Activated effector memory CD4-positive, alpha-beta T cell treated with Interleukin-2 at 50 U/mL for 16 hours (primary cell): ENCODE data around the gene COA8.

Source experiments
- DNase-seq: peaks from one replicate; pipeline ENCODE4 v3.0.0-alpha.2; 2020

The COA8 gene

GRCh38 chr14:103526247-103526913, 36.4 kb upstream of the COA8 start:
- no peak for DNase-seq

DNA sequence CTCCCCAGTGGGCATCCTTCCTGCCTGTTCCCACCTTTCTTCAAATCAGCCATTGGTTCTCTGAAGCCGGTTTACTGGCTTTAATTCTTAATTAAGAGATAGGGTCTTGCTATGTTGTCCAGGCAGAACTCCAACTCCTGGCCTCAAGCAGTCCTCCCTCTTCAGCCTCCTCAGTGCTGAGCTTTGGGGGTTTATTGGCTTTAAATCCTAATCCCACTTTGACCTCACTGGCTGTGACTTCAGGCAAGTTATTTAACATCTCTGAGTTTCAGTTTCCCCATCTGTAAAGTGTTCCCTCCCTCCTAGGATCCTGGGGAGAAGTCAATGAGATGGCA, 35.9 kb upstream of the COA8 start:
- no peak for DNase-seq

DNA sequence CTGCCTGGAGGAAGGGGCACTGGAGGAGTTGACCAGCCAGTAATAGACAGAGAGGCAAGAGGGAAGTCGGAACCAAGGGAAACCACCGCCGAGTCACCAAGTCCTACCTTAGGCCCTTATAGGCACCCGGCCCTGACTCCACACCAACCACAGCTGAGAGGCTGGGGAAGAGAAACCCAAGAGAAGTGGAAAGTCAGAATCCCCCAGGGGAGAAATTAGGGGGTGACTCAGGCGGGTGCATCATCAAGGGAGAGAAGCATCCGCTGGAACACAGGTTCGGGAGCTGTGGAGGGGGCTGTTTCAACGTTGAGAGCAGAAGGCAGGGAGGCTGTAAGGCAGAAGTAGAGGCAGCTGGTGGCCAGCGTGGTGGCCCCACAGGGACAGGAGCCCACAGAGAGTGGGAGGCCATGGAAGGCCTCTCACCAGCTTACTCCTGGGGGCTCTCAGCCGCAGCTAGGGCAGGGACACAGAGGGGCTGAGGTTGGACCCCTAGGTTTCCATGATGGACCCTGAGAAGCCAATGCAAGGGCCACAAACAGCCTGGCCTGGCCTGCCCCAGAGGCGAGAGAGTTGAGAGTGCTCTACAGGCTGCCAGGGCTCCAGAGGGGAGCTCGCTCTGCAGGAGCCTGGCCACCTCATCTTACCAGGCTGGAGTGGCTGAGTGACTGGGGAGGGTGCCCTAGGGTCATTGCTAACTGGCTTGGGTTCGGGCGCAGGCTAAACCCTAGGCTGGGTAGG, 35.2 kb upstream of the COA8 start:
- no peak for DNase-seq

GRCh38 chr14:103528146-103528586, 34.6 kb upstream of the COA8 start:
- no peak for DNase-seq

- peak; percentile 75 for DNase-seq
Measured at GRCh38 chr14:103528587-103529382, 34.0 kb upstream of the COA8 start, which contains the start of gene TRMT61A. Gene TRMT61A, plus strand, starts transcription at chr14:103529196. Its CDS starts 783 bp downstream, at chr14:103529979.

DNA sequence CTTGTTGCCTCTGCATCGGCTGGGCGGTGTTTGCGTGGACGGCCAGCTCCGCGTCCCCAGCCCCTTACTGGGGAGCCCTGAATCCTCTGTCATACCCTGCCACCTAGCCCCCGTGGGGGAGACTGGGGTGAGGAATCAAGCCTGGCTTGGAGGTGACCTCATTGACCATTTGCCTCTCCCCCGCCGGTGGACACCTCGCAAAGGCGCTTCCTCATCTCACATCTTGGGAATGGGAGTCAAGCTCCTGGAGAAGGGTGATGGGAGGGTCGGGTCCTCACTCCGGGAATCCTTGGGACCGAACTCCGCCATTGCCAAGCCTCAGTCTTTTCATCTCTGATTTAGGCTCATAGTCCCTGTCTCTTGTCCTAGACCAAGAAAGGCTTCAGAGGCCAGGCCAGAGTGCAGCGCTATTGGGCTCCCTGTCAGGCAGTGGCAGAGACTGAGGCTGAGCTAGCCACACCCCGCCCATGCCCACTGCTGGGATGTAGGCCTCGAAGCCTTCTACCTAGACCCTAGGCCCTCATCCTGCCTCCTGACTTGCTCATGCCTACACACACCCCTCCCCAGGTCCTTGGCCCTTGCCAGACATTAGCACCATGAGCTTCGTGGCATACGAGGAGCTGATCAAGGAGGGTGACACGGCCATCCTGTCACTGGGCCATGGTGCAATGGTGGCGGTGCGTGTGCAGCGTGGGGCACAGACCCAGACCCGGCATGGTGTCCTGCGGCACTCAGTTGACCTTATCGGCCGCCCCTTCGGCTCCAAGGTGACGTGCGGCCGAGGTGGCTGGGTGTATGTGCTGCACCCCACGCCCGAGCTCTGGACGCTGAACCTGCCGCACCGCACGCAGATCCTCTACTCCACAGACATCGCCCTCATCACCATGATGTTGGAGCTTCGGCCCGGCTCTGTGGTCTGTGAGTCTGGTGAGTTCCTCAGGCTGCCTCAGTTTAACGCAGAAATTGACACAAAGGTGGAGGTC, 33.1 kb upstream of the COA8 start:
- DNase-seq, result no peak

DNA sequence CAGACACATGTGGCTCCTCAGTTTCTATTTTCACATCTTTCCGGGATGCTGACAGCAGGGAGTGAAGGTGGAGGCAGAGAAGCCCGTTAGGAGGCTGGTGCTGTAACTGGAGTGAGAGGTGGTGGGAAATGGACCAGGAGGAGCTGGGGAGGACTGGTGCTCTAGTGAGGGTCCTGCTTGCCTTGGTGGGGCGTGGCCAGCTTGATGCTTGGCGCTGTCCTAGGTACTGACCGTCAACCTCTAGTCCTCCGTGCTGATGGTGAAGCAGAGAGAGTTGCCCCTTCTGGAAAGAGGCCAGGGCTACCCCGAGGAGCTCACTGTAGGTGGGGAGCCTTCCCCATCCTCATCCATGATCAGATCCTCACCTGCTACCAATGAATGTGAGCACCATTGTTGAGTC, 32.4 kb upstream of the COA8 start:
- no peak for DNase-seq

DNA sequence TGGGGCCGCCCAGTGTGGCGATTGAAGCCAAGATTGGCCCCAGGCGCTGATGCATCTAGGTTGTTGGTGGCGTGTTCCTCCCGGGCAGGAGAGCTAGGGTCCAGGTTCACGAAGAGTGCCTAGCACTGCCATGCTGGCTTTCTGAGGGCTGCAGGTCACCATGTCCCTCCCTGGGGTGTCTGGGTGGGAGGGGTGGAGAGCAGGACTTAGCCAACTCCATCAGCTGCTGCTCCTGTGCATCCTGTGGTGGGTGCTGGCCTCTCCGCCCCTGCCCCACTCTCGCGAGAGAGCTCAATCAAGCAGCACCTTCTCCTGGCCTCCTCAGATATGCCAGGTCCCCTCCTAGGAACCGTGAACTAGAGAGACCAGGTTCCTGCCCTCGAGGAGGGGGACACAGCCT, 31.9 kb upstream of the COA8 start:
- DNase-seq, result no peak

GRCh38 chr14:103531421-103532215, 31.1 kb upstream of the COA8 start:
- no peak for DNase-seq

- DNase-seq, result no peak
Measured at GRCh38 chr14:103532216-103533136, 30.3 kb upstream of the COA8 start.

DNA sequence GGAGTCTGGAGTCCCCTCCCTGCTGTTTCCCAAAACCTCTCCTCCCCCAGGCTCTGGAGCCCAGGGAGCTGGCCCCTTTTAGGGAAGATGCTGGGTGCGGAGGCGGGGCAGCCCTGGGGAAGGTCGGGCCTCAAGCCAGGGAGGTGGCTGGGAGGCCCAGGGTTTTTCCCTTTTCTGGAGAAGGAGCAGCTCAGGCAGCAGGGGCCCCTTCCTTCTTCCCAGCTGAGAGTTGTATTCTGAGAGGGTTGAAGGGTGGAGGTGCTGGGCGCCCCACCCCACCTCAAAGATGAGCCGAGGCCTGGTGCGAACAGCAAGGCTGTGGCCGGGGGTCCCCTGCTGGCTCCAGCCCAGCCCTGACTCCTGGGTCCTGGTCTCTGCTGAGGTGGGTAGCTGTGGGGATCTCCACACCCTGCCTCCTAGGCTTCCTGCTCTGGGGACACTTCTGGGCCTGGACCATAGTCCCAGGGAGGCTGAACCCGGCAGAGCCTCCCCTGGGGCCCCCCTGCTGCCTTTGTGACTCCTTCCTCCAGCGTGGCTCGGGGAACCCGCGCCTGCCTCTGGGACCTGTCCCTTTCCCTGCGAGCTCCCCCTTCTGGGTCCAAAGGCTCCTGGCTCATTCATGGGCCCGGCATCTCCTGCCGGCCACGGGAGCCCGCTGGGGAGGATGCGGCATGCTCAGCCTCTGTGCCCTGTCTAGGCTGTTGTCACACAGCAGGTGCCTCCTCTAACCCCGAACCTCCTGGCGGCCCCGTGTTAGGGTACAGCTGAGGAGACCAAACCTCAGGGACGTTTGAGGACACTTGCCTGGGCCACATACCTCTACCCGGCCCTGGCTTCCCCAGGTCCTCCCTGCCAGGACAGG, 29.4 kb upstream of the COA8 start:
- no peak for DNase-seq

DNA sequence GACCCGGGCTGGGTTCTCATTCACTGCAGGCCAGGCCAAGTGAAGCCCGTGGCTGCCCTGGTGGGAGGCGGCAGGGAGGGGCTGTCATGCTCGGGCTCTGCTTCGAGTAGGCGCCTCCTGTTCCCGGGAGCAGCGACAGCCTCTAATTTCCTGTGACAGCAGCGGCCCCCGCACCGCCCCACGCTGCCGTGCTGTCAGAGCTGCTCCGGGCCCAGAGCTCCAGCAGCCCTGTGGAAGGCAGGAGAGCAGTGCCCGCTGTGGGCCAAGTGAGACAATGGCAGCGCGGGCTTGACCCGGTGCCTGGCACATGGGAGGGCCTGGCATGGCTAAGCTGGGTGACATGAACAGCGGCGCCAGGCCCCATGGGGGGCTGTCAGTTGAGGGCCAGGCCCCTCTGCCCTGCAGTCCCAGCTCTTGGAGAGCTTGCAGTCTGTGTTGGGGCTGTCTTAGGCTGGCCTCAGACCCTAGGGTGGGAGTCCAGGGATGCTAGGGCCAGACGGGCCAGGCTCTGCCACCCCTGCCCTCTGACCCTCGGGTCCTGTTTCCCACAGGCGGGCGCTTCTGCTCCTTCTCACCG, 28.7 kb upstream of the COA8 start:
- DNase-seq, result no peak

DNA sequence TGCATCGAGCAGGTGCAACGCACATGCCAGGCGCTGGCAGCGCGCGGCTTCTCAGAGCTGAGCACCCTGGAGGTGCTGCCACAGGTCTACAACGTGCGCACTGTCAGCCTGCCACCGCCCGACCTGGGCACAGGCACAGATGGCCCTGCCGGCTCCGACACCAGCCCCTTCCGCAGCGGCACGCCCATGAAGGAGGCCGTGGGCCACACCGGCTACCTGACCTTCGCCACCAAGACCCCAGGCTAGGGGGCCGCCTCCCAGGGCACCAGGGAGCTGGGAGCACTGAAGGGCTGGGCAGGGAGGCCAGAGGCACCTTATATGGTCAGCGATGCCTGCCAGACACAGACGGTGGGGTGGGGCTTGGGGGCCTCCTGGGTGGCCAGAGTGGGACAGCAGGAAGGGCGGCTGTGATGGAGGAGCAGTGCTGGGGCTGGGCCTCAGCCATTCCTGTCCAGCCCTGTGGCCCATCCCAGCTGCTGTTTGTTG, 28.1 kb upstream of the COA8 start:
- no peak for DNase-seq

DNA sequence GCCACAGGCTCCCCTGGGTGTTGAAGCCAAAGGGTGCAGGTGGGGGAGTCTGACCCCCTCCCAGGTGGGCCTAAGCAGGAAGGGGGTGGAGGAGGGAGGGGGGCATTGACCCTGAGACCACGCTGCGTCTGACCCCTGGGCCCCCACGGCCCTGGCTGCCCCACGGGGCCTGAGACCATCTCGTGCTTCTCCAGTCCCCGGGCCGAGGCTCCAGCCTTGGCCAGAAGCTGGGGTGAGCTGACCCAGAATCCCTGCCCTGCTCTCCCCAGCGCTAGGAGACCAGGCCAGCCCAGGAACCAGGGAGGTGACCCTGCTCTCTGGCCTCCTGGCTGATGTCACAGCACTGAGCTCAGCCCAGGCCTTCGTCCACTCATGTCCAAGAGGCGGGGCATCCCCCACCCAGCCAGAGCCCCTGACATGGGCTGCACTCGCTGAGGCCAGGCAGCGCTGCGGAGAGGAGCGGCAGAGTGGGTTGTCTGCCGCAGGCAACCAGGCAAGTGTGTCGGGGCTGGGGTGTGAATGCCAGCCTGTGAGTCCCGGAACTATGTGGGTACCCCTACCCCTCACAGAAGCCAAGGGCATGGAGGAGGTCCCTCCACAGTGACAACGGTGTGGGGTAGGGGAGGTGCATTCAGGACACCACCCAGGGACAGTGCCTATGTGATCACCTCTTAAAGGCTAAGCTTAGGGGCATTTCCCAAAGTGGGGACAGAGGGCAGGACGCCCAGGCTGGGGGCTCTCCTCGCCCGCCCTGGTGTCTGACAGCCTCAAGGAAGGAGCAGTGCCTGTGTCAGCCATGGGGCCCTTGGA, 27.5 kb upstream of the COA8 start:
- no peak for DNase-seq

- DNase-seq, result no peak
Measured at GRCh38 chr14:103535891-103536565, 26.7 kb upstream of the COA8 start.

DNA sequence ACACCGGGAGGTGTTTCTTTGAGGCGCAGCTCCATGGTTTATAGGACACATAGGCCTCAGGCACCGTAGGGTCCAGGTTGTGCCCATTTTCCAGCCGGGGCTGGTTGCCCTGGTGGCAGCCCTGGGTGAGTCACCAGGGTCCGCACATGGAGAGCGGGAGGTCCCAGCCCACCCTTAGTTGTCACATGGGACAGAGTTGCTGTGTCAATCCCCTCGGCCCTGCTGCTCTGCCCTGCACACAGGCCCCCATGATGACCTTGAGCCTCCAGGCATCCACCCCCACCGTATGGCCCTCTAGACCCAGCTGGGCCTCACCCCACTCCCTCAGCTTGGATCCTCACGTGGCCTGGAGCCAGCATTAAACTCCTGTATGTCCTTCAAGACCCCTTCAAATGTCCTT, 26.1 kb upstream of the COA8 start:
- no peak for DNase-seq

DNA sequence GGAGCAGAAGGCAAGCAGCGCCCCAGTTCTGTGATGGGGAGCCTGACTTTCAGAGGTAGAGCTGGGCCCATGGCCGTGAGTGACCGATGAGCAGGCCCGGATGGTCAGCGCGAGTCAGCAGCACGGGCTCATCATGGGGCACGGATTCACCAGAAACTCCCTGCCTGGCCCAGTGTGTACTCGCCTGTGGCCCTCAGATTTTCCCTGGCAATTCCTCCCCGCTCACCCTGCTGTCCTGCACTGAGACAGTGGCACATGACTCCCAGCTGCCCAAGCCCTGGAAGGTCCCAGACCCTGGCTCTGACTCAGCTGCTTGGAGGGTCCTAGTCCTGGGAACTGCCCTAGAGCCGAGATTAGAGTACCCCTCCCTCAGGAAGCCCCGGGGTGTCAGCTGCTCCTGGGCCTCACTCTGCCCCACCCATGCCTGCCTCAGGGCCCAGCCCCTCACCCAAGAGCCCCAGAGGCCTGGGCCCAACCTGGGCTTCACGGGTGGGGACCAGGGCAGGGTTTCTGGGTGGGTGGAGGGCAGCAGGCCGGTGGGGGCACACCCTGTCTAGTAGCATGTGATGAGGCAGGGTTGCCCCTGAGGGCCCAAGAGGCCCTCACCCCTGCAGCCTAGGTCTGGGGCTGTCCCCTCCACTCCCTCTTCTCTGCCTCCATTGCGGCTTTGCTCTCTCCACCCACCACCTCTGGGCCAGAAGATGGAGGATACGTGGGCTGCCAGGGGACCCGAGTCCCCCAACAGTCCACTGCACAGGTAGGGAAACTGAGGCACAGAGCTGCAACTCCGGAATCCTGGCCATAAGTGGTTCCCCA, 25.4 kb upstream of the COA8 start:
- DNase-seq, result no peak
